Astrocyte of the spinal cord (primary cell): ENCODE results near the gene SLC39A8.

ENCODE experiments used
- DNase-seq: peaks from one replicate; pipeline ENCODE4 v3.0.0; 2011; ENCODE audit warnings: low read depth, low spot score
- H3K4me3 ChIP-seq: 2 replicates; pipeline ENCODE4 v1.5.1; 2011; ENCODE audit warnings: low read depth, mild to moderate bottlenecking, low read length, moderate library complexity
- in situ Hi-C: cut with HindIII; loops from 2 replicates; pipeline ENCODE4 v1.10.0; 2017; ENCODE audit warnings: low sequenced_read_pairs
- TF ChIP-seq, protein P1 (sequence below): IDR thresholded peaks from 2 replicates; pipeline ENCODE4 v1.5.1; 2012; ENCODE audit warnings: low read depth, mild to moderate bottlenecking, low read length, inconsistent platforms

Gene SLC39A8

DNA sequence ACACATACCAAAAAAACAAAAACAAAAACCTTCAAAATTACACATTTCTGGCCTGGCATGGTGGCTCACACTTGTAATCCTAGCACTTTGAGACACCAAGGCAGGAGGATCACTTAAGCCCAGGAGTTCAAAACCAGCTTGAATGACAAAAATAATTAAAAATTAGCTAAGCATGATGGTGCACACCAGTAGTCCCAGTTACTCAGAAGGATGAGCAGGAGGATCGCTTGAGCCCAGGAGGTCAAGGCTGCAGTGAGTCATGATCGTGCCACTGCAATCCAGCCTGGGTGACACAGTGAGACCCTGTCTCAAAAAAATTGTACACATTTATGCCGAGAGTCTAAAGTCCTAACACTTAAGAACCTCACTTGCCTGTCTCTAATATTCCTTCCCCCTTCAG is 18.3 kb downstream of the SLC39A8 start:
- no peak overlapping the region for H3K4me3 ChIP-seq
- DNase-seq = no peak
- TF ChIP-seq, protein P1, sequence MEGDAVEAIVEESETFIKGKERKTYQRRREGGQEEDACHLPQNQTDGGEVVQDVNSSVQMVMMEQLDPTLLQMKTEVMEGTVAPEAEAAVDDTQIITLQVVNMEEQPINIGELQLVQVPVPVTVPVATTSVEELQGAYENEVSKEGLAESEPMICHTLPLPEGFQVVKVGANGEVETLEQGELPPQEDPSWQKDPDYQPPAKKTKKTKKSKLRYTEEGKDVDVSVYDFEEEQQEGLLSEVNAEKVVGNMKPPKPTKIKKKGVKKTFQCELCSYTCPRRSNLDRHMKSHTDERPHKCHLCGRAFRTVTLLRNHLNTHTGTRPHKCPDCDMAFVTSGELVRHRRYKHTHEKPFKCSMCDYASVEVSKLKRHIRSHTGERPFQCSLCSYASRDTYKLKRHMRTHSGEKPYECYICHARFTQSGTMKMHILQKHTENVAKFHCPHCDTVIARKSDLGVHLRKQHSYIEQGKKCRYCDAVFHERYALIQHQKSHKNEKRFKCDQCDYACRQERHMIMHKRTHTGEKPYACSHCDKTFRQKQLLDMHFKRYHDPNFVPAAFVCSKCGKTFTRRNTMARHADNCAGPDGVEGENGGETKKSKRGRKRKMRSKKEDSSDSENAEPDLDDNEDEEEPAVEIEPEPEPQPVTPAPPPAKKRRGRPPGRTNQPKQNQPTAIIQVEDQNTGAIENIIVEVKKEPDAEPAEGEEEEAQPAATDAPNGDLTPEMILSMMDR = no peak
- in situ Hi-C loops = no loop called here

DNA sequence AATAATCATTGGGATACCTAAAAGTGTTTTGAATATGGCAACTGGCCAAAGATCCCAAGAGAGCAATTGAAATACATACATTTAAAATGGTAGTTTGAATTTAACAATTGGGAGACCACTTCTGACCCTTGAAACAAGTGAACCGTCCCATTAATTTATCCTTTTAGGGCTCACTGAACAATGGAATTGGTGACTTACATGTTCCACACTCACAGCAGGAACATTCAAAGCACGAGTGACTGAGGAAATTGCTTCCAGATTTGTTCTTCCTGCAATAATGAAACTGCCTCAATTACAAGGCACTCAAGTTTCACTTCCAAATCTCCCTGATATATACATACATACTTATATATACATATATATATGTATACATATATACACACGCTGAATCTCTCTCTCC is 20.6 kb downstream of the SLC39A8 start:
- DNase-seq = peak; percentile 20
- in situ Hi-C loops = no loop called here
- TF ChIP-seq, protein P1 = no peak
- no peak overlapping the region for H3K4me3 ChIP-seq

DNA sequence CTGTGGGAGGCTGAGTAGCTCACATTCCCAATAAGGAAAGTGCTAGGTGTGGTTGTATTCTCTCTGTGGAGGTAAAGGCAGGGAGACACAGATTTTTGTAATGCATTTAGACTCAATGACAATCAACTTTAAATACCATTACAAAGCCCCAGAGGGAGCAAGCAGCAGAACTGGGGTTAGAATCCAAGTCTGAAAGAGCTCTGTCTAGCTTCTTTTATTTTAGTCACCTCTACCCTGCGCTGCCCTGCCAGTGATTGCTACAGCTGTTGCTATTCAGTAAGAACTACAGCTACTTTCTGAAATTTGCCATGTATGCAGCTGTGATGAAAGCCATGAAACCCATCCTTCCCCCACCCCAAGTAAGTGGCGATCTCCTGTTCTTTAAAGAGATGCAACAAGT is 22.5 kb downstream of the SLC39A8 start:
- DNase-seq = no peak
- no peak overlapping the region for H3K4me3 ChIP-seq
- TF ChIP-seq, protein P1 = no peak
- in situ Hi-C loops = no loop called here

DNA sequence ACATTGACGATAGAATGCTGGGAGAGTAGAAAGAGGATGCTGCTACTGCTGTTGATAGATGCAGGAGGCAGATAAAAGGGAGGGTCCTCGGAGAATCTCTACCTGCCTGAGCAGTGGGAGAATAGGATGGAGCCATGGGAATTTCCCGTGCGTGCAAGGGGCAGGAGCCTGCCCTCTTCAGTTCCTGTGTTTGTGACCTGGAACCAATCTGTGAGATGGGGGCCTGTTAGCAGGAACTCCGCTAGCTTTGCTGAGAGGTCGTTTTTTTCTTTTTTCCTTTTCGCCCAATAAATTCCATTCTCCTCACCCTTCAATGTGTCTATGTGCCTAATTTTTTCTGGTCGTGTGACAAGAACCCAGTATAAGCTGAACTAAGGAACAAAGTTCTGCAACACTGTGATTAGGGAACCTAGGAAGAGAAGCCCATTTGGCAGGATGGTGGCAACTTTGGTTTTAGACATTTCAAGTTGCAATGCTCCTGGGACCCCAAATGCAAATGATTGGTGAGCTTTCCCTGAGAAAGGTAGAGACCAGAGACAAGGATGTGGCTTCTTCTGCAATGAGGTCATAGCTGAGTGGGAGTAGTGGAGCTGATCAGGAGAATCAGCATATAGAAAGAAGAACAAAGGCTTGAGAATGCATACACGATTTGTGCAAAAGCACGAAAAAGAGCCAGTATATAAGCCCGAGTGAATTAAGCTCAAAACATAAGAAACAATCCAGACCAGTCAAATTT is 23.9 kb downstream of the SLC39A8 start:
- no peak overlapping the region for H3K4me3 ChIP-seq
- no peak for DNase-seq
- in situ Hi-C loops = no loop called here
- TF ChIP-seq, protein P1 = no peak

DNA sequence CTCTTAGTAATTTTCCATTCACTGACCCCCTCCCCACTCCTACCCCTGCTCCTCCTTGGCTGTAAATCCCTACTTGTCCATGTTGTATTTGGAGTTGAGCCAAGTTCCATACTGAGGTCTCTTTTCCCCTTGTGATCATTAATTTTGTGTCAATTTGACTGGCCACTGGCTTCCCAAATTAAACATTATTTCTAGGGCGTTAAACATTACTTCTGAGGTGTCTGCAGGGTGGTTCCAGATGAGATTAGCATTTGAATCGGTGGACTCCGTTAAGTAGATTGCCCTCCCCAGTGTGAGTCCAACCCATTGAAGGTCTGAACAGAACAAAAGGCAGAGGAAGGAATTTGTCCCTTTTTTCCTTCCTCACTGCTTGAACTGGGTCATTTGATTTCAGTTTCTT is 25.7 kb downstream of the SLC39A8 start:
- TF ChIP-seq, protein P1 = no peak
- no peak overlapping the region for H3K4me3 ChIP-seq
- DNase-seq = no peak
- in situ Hi-C loops = no loop called here

DNA sequence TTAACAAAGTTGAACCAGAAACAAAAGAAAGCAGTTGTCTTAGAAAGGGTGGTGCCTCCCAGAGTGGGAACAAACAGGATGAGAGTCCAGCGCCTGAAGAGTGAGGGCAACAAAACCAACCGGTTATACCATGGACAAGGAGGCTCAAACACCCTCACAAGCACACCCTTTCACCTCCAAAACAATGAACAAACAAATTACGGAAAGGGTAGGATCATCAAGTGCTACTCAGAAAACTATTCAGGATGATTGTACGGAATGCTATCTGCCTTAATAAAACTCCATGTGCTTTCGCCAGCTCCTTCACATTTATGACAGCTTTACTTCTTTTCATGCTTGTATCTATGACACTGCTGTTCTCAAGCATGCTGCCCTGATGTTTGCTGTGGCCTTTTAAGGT is 26.8 kb downstream of the SLC39A8 start:
- H3K4me3 ChIP-seq = no peak overlapping the region
- in situ Hi-C loops = no loop called here
- TF ChIP-seq, protein P1 = no peak
- no peak for DNase-seq
